Activated CD8-positive, alpha-beta memory T cell treated with anti-CD3 and anti-CD28 coated beads, Interleukin-2, amount 50 U/mL, for 48 hours (primary cell): ENCODE measurements around the gene TAF7L.

Source experiments
- DNase-seq: peaks from one replicate; pipeline ENCODE4 v3.0.0-alpha.2; 2020

TAF7L gene

DNA sequence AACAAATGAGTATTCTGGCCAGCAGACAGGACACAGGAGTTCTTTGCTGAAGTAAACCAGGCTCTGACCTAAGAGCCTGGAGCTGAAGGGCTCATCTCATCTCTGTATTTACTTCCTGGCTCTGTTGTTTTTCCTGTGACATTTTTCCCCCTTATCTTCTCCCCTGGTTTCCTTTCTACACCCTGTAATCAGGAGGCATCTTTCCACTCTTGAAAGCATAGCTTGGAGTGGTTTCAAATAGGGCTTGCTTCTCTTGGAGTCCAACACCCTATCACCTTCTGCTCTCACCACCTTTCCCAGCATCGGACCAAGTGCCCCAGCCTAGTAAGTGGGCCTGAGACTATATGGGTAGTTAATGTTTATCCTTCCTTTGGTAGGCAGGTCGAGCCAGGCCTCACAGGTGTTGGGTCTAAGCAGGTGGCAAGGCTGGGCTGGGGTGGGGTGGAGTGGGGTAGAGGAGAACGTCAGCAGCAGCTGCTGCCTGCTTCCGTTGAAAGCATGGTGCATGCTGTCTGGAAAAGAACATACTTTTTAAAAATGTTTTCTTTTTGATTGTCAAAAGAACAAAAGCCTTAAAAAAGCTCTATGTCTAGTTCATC, 70.4 kb downstream of the TAF7L start:
- no peak for DNase-seq

DNA sequence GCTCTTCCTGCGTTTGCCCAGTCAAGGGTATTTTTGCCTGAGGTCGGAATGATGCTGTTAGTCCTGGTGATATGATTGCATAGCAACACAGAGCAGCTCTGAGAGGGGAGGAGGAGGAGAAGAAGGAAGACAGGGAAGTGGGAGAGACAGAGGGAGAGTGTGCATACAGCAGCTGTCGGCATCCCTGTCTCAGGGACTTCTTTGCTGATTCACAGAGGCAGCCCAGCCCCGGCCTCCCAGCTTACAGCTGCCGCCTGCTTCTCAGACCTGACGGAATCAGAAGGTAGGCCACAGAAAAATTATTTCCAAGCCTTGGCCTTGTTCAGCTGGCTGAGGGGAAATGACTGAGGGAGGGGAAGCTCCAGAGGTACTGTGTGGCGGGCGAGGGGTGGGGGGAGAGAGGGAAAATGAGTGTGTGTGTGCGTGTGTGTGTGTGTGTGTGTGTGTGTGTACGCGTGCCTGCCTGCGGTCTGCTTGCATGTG, 71.2 kb downstream of the TAF7L start:
- DNase-seq: no peak

DNA sequence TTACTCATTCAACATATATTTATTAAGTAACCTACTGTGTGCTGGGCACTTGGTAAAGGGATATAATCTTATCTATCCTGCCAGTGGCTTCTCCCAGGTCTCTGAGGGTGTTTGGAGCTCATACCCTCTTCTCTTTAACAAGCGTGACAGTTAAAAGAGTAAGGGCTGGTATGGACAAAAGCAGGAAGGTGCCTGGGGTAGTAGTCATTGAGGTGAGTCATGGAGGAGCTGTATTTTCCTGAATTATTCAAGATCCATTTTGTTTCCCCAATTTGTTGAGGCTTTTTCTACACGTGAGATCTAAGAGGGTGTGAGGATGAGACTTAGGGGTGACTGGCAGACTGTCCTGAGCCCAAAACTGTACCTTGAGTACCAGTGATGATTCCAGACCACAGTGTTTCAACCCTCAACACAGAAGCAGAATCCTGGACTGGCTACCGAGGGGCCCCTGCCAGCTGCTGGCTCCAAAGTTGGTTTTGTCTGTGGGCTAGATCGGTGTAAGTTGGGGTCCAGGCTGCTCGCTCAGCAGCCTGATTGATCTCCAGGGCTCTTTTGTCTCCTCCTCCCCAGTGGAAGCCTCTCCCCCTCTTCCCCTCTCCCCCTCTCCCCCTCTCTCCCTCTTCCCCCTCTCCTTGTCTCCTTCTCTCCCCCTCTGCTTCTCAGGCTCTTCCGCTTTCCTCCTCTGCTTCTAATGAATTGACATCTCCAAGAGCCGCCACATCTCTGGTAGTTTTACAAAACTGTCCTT, 71.8 kb downstream of the TAF7L start, which contains the start of gene DRP2:
Gene DRP2 (plus strand): TSS at position 671 of the 748 bp plus-strand sequence. CDS start 11,862 bp downstream, outside the sequence.
- DNase-seq: no peak
